GM10847 (cell line): ENCODE data around the gene UROS.

Experiments used
- POLR2A ChIP-seq: IDR thresholded peaks from 2 replicates; pipeline ENCODE4 v1.6.1; 2011; ENCODE audit not compliant: insufficient read length; ENCODE audit errors: extremely low read depth

Gene UROS

DNA sequence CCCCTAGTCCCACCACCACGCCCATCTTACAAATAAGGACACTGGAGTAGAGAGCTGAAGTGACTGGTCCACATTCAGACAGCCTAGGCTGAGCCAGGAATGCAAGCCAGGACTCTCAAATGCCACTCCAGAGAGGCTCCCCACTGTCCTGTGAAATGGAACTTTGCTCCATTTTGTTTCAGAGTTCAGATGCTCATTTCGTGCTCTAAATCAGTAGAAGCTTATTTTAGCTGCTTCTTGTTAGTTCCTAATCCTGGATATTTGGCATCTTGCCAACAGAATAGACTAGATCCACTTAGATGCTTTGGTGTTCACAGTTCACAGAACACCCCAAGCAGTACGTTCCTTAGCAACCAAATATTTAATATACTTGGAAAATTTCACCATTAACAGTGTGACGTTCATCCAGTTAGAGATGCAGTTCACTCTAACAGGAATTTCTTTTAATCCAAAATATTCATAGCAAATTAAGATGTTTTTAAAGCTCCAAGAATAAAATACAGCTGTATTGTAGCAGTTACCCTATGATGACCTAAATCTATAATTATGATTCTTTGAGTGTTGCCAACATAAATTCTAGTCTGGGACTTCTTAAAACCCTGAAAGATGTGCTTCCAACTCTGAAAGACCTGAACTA, 54.7 kb downstream of the UROS start:
- no peak for TF ChIP-seq POLR2A

DNA sequence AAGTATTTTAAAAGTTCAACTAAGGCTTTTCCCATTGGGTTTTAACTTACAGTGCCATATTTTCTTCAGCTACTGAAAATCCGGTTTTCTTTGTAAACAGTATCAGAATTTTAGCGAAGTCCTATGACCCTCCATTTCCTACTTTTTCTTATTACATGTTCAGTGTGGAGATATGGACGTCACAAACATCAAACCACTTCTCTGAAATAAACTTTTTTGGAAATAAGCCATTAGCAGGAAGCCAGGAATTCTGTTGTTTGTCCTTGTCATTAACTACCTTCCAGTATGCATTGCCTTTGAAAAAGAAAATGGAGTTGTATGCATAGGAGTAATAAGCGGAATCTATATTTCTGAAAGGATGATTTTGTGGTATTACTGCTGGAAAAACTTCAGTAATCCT, 56.5 kb downstream of the UROS start:
- no peak for TF ChIP-seq POLR2A

DNA sequence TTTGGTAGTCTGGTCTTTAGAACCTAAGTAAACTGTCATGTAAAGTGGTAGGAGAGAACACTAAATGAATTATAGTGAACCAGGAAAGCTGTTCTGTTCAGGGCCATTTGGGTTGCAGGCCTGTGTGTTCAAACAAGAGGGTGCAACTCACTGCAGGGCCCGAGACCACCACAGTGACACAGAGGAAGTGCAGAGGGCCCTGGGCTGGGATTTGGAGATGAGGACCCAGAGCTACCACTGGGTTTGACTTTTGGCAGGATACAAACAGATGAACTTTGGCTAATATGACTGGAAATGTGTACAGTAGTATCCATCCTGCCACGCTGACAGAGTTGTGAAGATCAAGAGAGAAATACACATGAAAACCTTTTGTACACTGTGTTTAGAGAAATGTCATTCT, 57.2 kb downstream of the UROS start:
- no peak for TF ChIP-seq POLR2A

DNA sequence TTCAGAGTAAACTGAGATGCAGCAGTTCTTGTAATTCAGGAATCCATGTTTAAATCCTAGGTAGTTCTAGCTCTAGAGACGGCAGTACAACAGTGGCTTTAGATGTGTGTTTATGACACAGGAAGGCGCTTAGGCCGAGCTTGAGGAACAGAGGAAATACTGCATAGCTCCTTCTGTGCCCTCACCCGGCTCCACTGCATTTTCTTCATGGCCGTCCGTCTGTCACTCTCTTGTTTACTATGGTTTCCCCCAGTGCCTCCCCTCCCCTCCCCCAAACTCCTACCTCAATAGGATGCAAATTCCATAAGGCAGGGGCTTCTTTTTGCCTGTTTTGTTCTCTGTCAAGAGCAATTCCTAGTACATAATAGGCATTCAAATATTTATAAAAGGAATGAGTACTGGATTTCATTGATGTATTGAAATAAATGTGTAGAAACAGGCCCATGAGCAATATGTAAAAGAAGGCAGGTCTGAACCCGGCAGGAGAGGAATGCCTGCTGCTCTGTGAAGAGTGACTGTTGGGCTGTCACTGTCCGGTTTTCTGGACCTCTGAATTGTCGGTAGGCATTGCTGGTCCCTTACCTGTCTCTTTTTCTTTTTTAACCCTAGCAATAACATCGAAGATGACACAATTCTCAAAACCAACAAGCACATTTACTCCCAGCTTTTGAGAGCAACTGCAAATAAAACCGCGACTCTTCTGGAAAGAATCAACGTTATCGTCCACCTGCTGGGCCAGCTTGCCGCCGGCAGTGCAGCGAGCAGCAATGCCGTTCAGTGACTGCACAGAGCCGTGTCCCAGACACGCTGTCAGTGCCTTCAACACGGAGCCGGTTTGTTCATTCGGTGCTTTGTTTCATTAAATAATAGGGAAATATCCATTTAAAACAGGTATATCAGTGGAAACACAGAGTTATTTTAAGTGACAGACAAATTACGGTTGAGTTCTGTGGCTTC, 60.1 kb downstream of the UROS start:
- TF ChIP-seq POLR2A: no peak

DNA sequence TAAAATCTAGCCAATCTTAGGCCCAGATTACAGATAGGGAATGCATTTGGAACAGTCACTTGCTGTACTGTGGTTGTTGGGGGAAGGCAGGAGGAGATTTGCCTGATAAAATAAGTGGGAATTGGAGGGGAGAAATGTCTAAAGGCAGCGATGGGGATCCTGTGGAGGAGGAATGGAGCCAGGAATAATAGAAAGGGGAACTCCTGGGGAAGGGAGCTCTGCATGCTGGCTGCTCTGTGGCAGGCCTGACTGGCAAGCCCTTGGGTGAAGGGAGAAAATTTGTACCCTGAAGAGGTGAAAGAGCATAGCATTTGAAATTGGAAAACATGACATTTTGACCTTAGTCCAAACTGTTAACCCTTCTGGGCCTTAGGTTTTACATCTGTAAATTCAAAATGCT, 61.1 kb downstream of the UROS start:
- no peak for TF ChIP-seq POLR2A

DNA sequence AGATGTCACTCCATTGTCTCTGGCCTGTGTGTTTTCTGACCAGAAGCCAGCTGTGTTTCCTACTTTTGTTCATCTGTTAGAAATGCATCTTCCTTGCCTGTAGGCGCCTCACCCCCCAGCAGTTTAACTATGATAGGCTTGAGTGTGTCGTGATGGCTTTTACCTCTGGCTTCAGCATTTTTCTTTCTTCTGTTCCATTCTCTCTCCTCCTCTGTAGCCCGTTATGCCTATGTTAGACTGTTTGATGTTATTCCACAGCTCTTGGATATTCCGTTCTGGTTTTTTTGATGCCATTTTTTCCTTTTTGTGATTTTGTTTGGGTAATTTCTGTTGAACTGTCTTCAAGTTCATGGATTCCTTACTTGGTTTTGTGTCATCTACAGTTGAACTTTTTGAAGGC, 65.3 kb downstream of the UROS start:
- TF ChIP-seq POLR2A: no peak

DNA sequence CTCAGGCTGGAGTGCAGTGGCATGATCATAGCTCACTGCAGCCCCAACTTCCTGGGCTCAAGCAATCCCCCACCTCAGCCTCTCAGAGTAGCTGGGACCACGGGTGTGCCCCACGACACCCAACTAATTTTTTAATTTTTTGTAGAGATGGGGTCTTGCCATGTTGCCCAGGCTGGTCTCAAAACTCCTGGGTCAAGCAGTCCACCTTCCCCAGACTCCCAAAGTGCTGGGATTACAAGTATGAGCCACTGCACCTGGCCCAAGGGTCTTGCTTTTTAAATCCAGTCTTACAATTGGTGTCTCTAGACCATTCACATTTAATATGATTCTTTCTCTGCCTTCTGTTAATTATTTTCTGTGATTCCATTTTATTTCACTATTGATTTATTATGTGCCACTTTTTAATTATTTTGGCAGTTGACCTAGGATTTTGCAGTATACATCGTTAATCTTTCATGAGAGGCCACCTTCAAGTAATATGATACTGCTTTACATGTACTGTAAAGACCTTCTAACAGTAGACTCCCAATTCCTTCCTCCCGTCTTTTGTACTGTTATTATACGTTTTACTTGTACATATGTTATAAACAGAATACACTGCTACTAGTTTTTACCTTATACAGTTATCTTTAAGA, 66.1 kb downstream of the UROS start:
- TF ChIP-seq POLR2A: no peak

DNA sequence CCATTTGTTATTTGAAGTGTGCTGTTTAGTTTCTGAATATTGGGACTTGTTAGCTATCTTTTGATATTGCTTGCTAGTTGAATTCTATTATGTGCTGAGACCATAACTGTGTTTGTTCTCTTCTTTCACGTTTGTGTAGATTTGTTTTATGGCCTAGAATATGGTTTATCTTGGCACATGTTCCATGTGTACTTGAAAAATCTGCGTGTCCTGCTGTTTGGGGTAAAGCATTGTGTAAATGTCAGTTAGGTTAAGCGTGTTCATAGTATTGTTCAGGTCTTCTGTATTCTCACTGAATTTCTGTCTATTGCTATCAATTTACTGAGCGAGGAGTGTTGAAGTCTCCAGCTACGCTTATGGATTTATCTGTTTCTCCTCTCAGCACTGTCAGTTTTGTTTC, 66.9 kb downstream of the UROS start:
- TF ChIP-seq POLR2A: no peak

DNA sequence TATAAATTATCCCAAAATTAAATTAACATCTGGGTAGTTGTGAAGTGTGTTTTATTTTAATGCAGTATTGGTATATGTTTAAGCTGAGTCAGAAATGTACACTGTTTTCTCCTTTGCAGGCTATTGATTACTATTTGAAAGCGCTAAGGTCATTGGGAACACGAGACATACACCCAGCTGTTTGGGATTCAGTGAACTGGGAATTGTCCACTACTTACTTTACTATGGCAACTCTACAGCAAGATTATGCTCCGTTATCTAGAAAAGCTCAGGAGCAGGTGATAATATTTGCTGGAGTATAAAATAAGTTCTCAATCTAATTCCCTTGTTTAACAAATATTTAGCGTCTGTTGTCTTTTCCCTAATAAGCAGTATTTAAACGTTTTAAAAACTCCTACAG, 75.6 kb downstream of the UROS start:
- no peak for TF ChIP-seq POLR2A

DNA sequence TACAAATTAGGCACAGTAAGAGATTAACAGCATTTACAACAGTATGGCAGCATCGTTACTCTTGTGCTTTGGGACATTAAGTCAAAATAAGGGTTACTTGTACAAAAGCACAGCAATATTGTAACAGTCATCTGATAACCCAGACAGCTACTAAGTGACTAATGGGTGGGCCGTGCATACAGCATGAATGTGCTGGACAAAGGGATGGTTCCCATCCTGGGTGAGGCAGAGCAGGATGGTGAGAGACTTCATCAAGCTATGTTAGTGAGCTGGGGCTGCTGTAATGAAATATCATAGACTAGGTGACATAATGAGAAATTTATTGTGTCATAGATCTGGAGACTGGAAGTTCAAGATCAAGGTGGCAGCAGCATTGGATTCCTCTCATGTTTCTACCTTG, 78.1 kb downstream of the UROS start:
- TF ChIP-seq POLR2A: no peak

DNA sequence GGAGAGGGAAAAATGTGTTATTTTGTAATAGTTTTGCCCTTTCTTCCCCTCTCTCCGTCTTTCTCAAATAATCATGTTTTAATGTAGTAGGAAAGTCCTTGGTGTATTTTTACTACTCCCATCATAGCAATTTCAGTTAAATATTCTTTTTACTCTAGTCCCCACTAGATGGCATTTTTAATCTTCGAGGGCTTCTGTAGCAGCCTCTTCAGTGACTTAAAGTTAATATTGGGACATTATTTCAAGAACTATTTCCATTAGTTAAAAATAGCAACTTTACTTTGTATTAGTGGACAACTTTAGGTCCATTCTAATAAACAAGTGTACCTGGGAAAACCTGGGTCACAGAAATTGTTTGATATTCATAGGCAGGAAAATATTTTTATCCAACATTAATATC, 80.6 kb downstream of the UROS start:
- no peak for TF ChIP-seq POLR2A

DNA sequence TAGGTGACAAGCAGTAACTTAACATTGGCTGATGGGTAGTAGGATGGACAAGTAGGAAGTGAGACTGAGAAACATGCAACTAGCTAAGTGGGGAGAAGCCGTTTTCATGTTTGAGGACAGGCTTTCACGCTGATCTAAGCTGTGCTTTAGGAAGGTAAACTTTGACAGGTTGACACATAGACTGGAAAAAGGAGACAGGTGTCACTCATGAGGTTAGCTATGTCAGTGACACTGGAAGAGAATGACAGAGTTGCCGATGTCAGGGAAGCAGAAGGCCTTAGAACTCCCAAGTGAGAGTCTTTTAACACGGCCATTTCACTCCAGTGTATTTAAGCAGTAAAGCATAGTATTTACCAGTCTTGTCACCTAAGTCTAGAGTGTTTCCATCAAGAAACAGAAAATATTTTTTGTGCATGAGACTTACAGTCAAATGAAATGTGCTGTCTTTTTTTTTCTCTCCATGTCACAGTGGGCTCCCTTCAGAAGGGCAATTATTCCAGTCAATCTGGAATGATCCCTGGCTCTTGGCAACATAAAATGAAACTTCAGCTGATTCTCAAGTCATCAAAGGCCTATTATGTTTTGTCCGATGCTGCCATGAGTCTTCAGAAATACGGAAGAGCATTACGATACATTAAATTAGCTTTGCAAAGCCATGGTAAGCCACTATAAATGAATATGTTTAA, 82.9 kb downstream of the UROS start:
- TF ChIP-seq POLR2A: no peak
